ENCODE results near the gene ADAM23.

Gene ADAM23

GRCh38 chr2:206563374-206563773 lies 120.0 kb downstream of the ADAM23 start:
- no peak for DNase-seq (ENCODE audit: low read depth in 2 of 2, low spot score in 1 of 2)

- no peak for DNase-seq (ENCODE audit: low read depth in 2 of 2, low spot score in 1 of 2)
Measured at GRCh38 chr2:206565666-206566065, 122.3 kb downstream of the ADAM23 start.

- no peak for DNase-seq (ENCODE audit: low read depth in 2 of 2, low spot score in 1 of 2)
Measured at GRCh38 chr2:206569470-206569869, 126.1 kb downstream of the ADAM23 start.

- DNase-seq (ENCODE audit: low read depth in 2 of 2, low spot score in 1 of 2), result no peak
Measured at GRCh38 chr2:206570199-206570598, 126.9 kb downstream of the ADAM23 start.

GRCh38 chr2:206572725-206573124 lies 129.4 kb downstream of the ADAM23 start:
- no peak for DNase-seq (ENCODE audit: low read depth in 2 of 2, low spot score in 1 of 2)

GRCh38 chr2:206573793-206574192 lies 130.5 kb downstream of the ADAM23 start:
- DNase-seq (ENCODE audit: low read depth in 2 of 2, low spot score in 1 of 2), result no peak

GRCh38 chr2:206584323-206585116 lies 141.2 kb downstream of the ADAM23 start:
- DNase-seq (ENCODE audit: low read depth in 2 of 2, low spot score in 1 of 2), result no peak

- DNase-seq (ENCODE audit: low read depth in 2 of 2, low spot score in 1 of 2), result no peak
Measured at GRCh38 chr2:206585335-206585734, 142.0 kb downstream of the ADAM23 start.

GRCh38 chr2:206586609-206587008 lies 143.3 kb downstream of the ADAM23 start:
- DNase-seq (ENCODE audit: low read depth in 2 of 2, low spot score in 1 of 2), result no peak

GRCh38 chr2:206597717-206598218 lies 154.4 kb downstream of the ADAM23 start:
- no peak for DNase-seq (ENCODE audit: low read depth in 2 of 2, low spot score in 1 of 2)

- DNase-seq (ENCODE audit: low read depth in 2 of 2, low spot score in 1 of 2), result no peak
Measured at GRCh38 chr2:206603243-206603642, 159.9 kb downstream of the ADAM23 start.

- DNase-seq (ENCODE audit: low read depth in 2 of 2, low spot score in 1 of 2), result no peak
Measured at GRCh38 chr2:206610451-206610850, 167.1 kb downstream of the ADAM23 start.

- no peak for DNase-seq (ENCODE audit: low read depth in 2 of 2, low spot score in 1 of 2)
Measured at GRCh38 chr2:206611191-206611590, 167.9 kb downstream of the ADAM23 start.

GRCh38 chr2:206611736-206612135 lies 168.4 kb downstream of the ADAM23 start:
- DNase-seq (ENCODE audit: low read depth in 2 of 2, low spot score in 1 of 2), result no peak

- DNase-seq (ENCODE audit: low read depth in 2 of 2, low spot score in 1 of 2), result no peak
Measured at GRCh38 chr2:206614811-206615210, 171.5 kb downstream of the ADAM23 start.

- DNase-seq (ENCODE audit: low read depth in 2 of 2, low spot score in 1 of 2), result no peak
Measured at GRCh38 chr2:206615417-206616089, 172.2 kb downstream of the ADAM23 start.

- no peak for DNase-seq (ENCODE audit: low read depth in 2 of 2, low spot score in 1 of 2)
Measured at GRCh38 chr2:206616151-206616550, 172.8 kb downstream of the ADAM23 start.

GRCh38 chr2:206619011-206619410 lies 175.7 kb downstream of the ADAM23 start:
- no peak for DNase-seq (ENCODE audit: low read depth in 2 of 2, low spot score in 1 of 2)

GRCh38 chr2:206626108-206626507 lies 182.8 kb downstream of the ADAM23 start:
- no peak for DNase-seq (ENCODE audit: low read depth in 2 of 2, low spot score in 1 of 2)

- DNase-seq (ENCODE audit: low read depth in 2 of 2, low spot score in 1 of 2), result no peak
Measured at GRCh38 chr2:206627632-206628031, 184.3 kb downstream of the ADAM23 start.

GRCh38 chr2:206631340-206631739 lies 188.0 kb downstream of the ADAM23 start:
- no peak for DNase-seq (ENCODE audit: low read depth in 2 of 2, low spot score in 1 of 2)

GRCh38 chr2:206635015-206635414 lies 191.7 kb downstream of the ADAM23 start:
- DNase-seq (ENCODE audit: low read depth in 2 of 2, low spot score in 1 of 2), result no peak
